HEK293T (cell line): Measurements from ENCODE around the gene FERMT1.

ENCODE experiments used
- ARNT ChIP-seq: fragments of 450-650 bp; IDR thresholded peaks from 2 replicates; pipeline ENCODE4 v1.6.1; 2017; ENCODE audit warnings: mild to moderate bottlenecking
- BHLHE40 ChIP-seq: fragments of 450-650 bp; IDR thresholded peaks from 2 replicates; pipeline ENCODE4 v1.6.1; 2016; ENCODE audit warnings: mild to moderate bottlenecking, moderate library complexity, borderline replicate concordance
- CTBP1 ChIP-seq: fragments of 450-650 bp; IDR thresholded peaks from 2 replicates; pipeline ENCODE4 v1.6.1; 2016; ENCODE audit warnings: borderline replicate concordance
- ELF4 ChIP-seq: fragments of 450-650 bp; IDR thresholded peaks from 2 replicates; pipeline ENCODE4 v1.6.1; 2017; ENCODE audit warnings: antibody characterized with exemption
- L3MBTL2 ChIP-seq: fragments of 450-650 bp; conservative IDR thresholded peaks from 2 replicates; pipeline ENCODE4 v1.6.1; 2016; ENCODE audit warnings: mild to moderate bottlenecking
- NFRKB ChIP-seq: fragments of 450-650 bp; IDR thresholded peaks from 2 replicates; pipeline ENCODE4 v1.6.1; 2016; ENCODE audit warnings: mild to moderate bottlenecking, moderate library complexity
- SP1 ChIP-seq: fragments of 450-650 bp; IDR thresholded peaks from 2 replicates; pipeline ENCODE4 v1.6.1; 2017
- TARDBP ChIP-seq: fragments of 450-650 bp; IDR thresholded peaks from 2 replicates; pipeline ENCODE4 v1.6.1; 2016
- ZNF384 ChIP-seq: fragments of 450-650 bp; IDR thresholded peaks from 2 replicates; pipeline ENCODE4 v1.6.1; 2016
- TF ChIP-seq, protein P1 (sequence below): fragments of 450-650 bp; IDR thresholded peaks from 2 replicates; pipeline ENCODE4 v1.6.1; 2016

DNA sequence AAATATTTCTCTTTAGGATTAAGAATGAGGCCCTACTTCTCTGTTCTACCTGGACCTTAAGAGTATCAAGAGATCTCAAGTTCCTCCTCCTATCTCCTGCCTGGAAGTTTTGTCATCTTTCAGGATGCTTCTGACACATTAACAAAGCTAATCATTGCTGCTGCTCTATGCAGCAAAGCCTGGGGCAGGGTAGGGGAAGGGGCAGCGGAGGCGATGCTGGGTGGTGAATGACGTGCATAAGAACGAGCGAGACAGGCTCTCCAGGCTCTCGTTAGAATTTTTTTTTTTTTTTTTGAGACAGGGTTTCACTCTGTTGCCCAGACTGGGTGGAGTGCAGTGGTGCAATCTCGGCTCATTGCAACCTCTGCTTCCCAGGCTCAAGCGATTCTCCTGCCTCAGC lies 31.2 kb downstream of the FERMT1 start:
- no peak for TF ChIP-seq ELF4
- TF ChIP-seq BHLHE40, result no peak
- no peak for TF ChIP-seq CTBP1
- TF ChIP-seq L3MBTL2, result no peak
- no peak for TF ChIP-seq TARDBP
- TF ChIP-seq ZNF384, result no peak
- TF ChIP-seq ARNT, result no peak
- TF ChIP-seq, protein P1, sequence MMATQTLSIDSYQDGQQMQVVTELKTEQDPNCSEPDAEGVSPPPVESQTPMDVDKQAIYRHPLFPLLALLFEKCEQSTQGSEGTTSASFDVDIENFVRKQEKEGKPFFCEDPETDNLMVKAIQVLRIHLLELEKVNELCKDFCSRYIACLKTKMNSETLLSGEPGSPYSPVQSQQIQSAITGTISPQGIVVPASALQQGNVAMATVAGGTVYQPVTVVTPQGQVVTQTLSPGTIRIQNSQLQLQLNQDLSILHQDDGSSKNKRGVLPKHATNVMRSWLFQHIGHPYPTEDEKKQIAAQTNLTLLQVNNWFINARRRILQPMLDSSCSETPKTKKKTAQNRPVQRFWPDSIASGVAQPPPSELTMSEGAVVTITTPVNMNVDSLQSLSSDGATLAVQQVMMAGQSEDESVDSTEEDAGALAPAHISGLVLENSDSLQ, result no peak
- TF ChIP-seq SP1, result no peak
- no peak for TF ChIP-seq NFRKB
